ENCODE data around the gene QRFP.

Gene QRFP

GRCh38 chr9:130934246-130934645, 37.6 kb upstream of the QRFP start:
- peaks cover 2% of the 10 kb centered on the region for H3K27me3 ChIP-seq (ENCODE audit: insufficient read depth, low read length, poor library complexity)
- no peaks in the 10 kb centered on the region for H3K36me3 ChIP-seq (ENCODE audit: insufficient read depth, low read length)
- no peak for DNase-seq
- H3K79me2 ChIP-seq (ENCODE audit: insufficient read depth, low read length), result no peaks in the 10 kb centered on the region
- ATAC-seq (ENCODE audit: insufficient read depth, low read depth), result no peak
- H3K4me1 ChIP-seq (ENCODE audit: insufficient read depth, low read length), result no peaks in the 10 kb centered on the region
- H3K27ac ChIP-seq (ENCODE audit: low read length), result no peak overlapping the region
- no peak overlapping the region for H2AFZ ChIP-seq (ENCODE audit: low read depth, low read length)
- H3K4me3 ChIP-seq (ENCODE audit: low read depth in 1 of 2, low read length in 2 of 2), result no peak overlapping the region
- H3K4me2 ChIP-seq (ENCODE audit: insufficient read depth, low read length), result no peak overlapping the region
- H4K20me1 ChIP-seq (ENCODE audit: insufficient read depth, low read length), result no peaks in the 10 kb centered on the region
- H3K9ac ChIP-seq (ENCODE audit: low read depth, low read length), result no peak overlapping the region
- H3K9me3 ChIP-seq (ENCODE audit: insufficient read depth, low read length, severe bottlenecking), result no peaks in the 10 kb centered on the region
- TF ChIP-seq CTCF (IDR thresholded peaks at IDR 0.05; ENCODE audit: borderline replicate concordance, extremely low read depth, low read length, poor library complexity, severe bottlenecking) (no peak), EZH2 (IDR thresholded peaks at IDR 0.05; ENCODE audit: borderline replicate concordance, low read depth, low read length, severe bottlenecking) (no peak)

DNA sequence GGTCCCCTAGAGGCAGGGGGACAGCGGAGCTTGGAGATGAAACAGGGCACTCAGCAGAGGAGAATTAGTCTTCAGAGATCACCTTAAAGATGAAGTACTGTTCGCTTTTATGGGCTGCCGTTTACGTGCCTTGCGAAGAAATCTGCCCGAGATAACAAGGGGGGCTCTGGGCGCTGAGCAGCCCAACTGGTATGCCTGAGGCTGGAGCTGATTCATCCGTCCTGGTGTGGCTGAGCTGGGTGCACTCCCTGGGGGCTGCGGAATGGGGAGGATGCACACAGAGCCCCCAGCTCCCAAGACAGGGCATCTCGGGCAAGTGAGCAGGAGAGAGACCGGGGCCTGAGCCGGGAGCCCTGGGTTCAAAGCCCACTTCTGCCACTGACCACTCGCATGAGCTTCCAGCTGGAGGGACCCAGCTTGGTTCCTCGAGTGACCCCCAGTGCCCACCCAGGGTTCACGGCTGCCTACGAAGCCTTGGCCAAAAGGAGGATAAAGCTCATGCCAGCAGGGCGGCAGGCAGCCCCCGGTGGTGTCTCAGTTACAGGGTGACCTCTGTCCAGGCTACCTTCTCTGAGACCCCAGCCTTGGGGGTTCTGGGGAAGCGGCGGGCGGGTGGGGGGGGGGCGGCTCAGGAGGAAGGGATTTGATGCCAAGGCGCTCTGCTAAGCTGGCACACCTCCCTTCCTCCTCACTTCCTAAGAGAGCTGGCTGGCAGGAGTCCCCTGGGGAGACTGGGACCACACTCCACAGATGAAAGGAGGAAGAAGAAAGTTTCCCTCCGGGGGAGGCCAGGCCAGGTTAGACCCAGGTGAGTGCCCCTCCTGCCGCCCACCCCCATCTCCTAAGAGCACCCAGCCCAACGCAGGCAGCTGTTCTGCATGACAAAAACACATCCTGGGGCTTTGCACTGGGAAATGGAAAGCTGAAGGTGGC, 36.8 kb upstream of the QRFP start:
- Histone ChIP-seq H3K79me2 (ENCODE audit: insufficient read depth, low read length) (no peaks in the 10 kb centered on the region), H3K27ac (ENCODE audit: low read length) (no peak overlapping the region), H3K36me3 (ENCODE audit: insufficient read depth, low read length) (no peaks in the 10 kb centered on the region), H3K4me1 (ENCODE audit: insufficient read depth, low read length) (no peaks in the 10 kb centered on the region), H3K4me2 (ENCODE audit: insufficient read depth, low read length) (no peak overlapping the region), H4K20me1 (ENCODE audit: insufficient read depth, low read length) (no peaks in the 10 kb centered on the region), H2AFZ (ENCODE audit: low read depth, low read length) (no peak overlapping the region), H3K27me3 (ENCODE audit: insufficient read depth, low read length, poor library complexity) (peaks cover 2% of the 10 kb centered on the region), H3K9me3 (ENCODE audit: insufficient read depth, low read length, severe bottlenecking) (no peaks in the 10 kb centered on the region), H3K4me3 (ENCODE audit: low read depth in 1 of 2, low read length in 2 of 2) (no peak overlapping the region), H3K9ac (ENCODE audit: low read depth, low read length) (no peak overlapping the region)
- TF ChIP-seq CTCF (IDR thresholded peaks at IDR 0.05; ENCODE audit: borderline replicate concordance, extremely low read depth, low read length, poor library complexity, severe bottlenecking) (no peak), EZH2 (IDR thresholded peaks at IDR 0.05; ENCODE audit: borderline replicate concordance, low read depth, low read length, severe bottlenecking) (no peak)
- ATAC-seq (ENCODE audit: insufficient read depth, low read depth) (no peak), DNase-seq (no peak)

GRCh38 chr9:130932255-130933079, 35.9 kb upstream of the QRFP start:
- H3K9me3 ChIP-seq (ENCODE audit: insufficient read depth, low read length, severe bottlenecking), result no peaks in the 10 kb centered on the region
- H3K27ac ChIP-seq (ENCODE audit: low read length), result no peak overlapping the region
- ATAC-seq (ENCODE audit: insufficient read depth, low read depth), result no peak
- no peaks in the 10 kb centered on the region for H3K79me2 ChIP-seq (ENCODE audit: insufficient read depth, low read length)
- no peak overlapping the region for H3K9ac ChIP-seq (ENCODE audit: low read depth, low read length)
- no peaks in the 10 kb centered on the region for H3K36me3 ChIP-seq (ENCODE audit: insufficient read depth, low read length)
- no peak overlapping the region for H3K4me2 ChIP-seq (ENCODE audit: insufficient read depth, low read length)
- no peak for DNase-seq
- no peak for TF ChIP-seq CTCF (IDR thresholded peaks at IDR 0.05; ENCODE audit: borderline replicate concordance, extremely low read depth, low read length, poor library complexity, severe bottlenecking)
- TF ChIP-seq EZH2 (IDR thresholded peaks at IDR 0.05; ENCODE audit: borderline replicate concordance, low read depth, low read length, severe bottlenecking), result no peak
- H4K20me1 ChIP-seq (ENCODE audit: insufficient read depth, low read length), result no peaks in the 10 kb centered on the region
- H3K4me3 ChIP-seq (ENCODE audit: low read depth in 1 of 2, low read length in 2 of 2), result no peak overlapping the region
- H3K4me1 ChIP-seq (ENCODE audit: insufficient read depth, low read length), result no peaks in the 10 kb centered on the region
- H2AFZ ChIP-seq (ENCODE audit: low read depth, low read length), result no peak overlapping the region
- H3K27me3 ChIP-seq (ENCODE audit: insufficient read depth, low read length, poor library complexity), result peaks cover 2% of the 10 kb centered on the region

Data from DND-41 (cell line).